ENCODE measurements around the gene SIRT2. TPM values are rescaled to one million over a fixed set of nuclear protein-coding genes. Genes with fewer than 3 reads are reported as not detected.
"Not testable (repeated sequence)": the region's sequence is repeated elsewhere in the genome, so short reads cannot be mapped to it uniquely, and the experiment has no call there.

The SIRT2 gene
- total RNA-seq, 1 donor from 2014 or later = 10.9 TPM

DNA sequence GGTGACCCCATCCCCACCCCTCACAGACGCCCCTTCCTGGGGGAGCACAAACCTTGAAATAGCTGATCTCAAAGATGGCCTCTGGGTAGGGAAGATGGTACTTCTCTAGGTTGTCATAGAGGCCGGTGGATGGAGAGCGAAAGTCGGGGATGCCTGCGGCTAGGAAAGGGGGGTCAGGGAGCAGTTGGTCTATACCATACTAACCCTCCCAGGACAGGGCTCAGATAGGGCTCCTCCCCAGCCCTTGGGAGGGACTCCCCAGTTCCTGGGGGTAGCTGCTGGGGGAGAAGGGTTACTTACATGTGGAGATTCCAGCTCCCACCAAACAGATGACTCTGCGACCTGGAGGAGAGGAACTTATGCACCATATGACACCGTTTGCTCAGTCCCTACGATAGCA is 9.6 kb downstream of the SIRT2 start:
- peaks cover 3% of the 10 kb centered on the region for H3K4me1 Mint-ChIP-seq
- H3K9me3 Mint-ChIP-seq = no peaks in the 10 kb centered on the region
- TF ChIP-seq, protein P1, sequence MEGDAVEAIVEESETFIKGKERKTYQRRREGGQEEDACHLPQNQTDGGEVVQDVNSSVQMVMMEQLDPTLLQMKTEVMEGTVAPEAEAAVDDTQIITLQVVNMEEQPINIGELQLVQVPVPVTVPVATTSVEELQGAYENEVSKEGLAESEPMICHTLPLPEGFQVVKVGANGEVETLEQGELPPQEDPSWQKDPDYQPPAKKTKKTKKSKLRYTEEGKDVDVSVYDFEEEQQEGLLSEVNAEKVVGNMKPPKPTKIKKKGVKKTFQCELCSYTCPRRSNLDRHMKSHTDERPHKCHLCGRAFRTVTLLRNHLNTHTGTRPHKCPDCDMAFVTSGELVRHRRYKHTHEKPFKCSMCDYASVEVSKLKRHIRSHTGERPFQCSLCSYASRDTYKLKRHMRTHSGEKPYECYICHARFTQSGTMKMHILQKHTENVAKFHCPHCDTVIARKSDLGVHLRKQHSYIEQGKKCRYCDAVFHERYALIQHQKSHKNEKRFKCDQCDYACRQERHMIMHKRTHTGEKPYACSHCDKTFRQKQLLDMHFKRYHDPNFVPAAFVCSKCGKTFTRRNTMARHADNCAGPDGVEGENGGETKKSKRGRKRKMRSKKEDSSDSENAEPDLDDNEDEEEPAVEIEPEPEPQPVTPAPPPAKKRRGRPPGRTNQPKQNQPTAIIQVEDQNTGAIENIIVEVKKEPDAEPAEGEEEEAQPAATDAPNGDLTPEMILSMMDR (IDR thresholded peaks at IDR 0.05) = no peak
- no peak for TF ChIP-seq EZH2 (IDR thresholded peaks at IDR 0.05)
- no peak for TF ChIP-seq EZH2phosphoT487 (IDR thresholded peaks at IDR 0.05)
- H3K4me1 ChIP-seq = no peaks in the 10 kb centered on the region
- no peak overlapping the region for H3K4me2 ChIP-seq
- no peak overlapping the region for H3K4me3 Mint-ChIP-seq
- H4K20me1 ChIP-seq (ENCODE audit: low read depth) = no peaks in the 10 kb centered on the region
- H3K27me3 Mint-ChIP-seq (ENCODE audit: insufficient read depth, low read depth) = peaks cover 3% of the 10 kb centered on the region
- no peaks in the 10 kb centered on the region for H3K27me3 ChIP-seq
- H3K36me3 ChIP-seq = no peaks in the 10 kb centered on the region
- no peak overlapping the region for H2AFZ ChIP-seq (replicated peaks)
- H3K4me3 ChIP-seq = no peak overlapping the region
- no peaks in the 10 kb centered on the region for H3K36me3 Mint-ChIP-seq
- no peak for DNase-seq (ENCODE audit: low spot score)
- H3F3A ChIP-seq (ENCODE audit: low read depth) = peaks cover 4% of the 10 kb centered on the region
- H3K9me3 ChIP-seq (ENCODE audit: low read depth) = no peaks in the 10 kb centered on the region
- no peaks in the 10 kb centered on the region for H3K79me2 ChIP-seq (ENCODE audit: low read depth)
- no peak overlapping the region for H3K9ac ChIP-seq
- no peak overlapping the region for H3K27ac Mint-ChIP-seq
- no peak overlapping the region for H3K27ac ChIP-seq

DNA sequence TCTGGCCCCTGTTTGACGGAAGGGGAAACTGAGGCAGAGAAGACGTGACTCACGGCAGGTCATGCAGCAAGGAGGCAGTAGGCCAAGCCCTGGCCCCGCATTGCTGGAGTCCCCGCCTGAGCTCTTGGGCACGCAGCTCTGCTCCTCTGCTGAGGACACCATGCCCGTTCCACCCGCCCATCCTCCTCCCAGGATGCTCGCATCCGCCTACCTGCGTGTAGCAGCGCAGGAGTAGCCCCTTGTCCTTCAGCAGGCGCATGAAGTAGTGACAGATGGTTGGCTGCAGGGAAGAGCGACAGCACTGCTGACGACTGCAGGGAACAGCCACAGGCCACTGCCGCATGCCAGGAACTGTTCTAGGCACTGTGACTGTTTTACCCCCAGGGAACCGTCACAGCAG is 10.5 kb downstream of the SIRT2 start:
- TF ChIP-seq EZH2phosphoT487 (IDR thresholded peaks at IDR 0.05) (no peak), EZH2 (IDR thresholded peaks at IDR 0.05) (no peak)
- TF ChIP-seq, protein P1 (IDR thresholded peaks at IDR 0.05) = no peak
- no peak overlapping the region for H2AFZ ChIP-seq (replicated peaks)
- no peaks in the 10 kb centered on the region for H3K27me3 ChIP-seq
- H3K9ac ChIP-seq = no peak overlapping the region
- no peak overlapping the region for H3K4me2 ChIP-seq
- Mint-ChIP-seq H3K36me3 (no peaks in the 10 kb centered on the region), H3K4me3 (no peak overlapping the region), H3K27me3 (ENCODE audit: insufficient read depth, low read depth) (peaks cover 4% of the 10 kb centered on the region), H3K27ac (no peak overlapping the region), H3K9me3 (no peaks in the 10 kb centered on the region), H3K4me1 (peaks cover 3% of the 10 kb centered on the region)
- no peaks in the 10 kb centered on the region for H3K36me3 ChIP-seq
- H3F3A ChIP-seq (ENCODE audit: low read depth) = peaks cover 4% of the 10 kb centered on the region
- H3K4me3 ChIP-seq = no peak overlapping the region
- H3K79me2 ChIP-seq (ENCODE audit: low read depth) = no peaks in the 10 kb centered on the region
- no peak for DNase-seq (ENCODE audit: low spot score)
- H4K20me1 ChIP-seq (ENCODE audit: low read depth) = no peaks in the 10 kb centered on the region
- no peak overlapping the region for H3K27ac ChIP-seq
- no peaks in the 10 kb centered on the region for H3K9me3 ChIP-seq (ENCODE audit: low read depth)
- no peaks in the 10 kb centered on the region for H3K4me1 ChIP-seq

DNA sequence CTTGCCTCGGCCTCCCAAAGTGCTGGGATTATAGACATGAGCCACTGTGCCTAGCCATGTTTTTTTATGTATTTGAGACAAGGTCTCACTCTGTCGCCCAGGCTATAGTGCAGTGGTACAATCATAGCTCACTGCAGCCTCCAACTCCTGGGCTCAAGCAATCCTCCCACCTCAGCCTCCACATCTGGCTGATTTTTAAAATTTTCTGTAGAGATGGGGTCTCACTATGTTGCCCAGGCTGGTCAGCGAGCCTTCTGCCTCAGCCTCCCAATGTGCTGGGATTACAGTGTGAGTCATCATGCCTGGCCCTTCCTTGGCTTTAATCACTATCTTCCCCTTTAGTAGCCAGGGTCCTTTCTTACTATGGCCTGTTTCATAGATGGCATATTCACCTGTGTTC is 14.7 kb downstream of the SIRT2 start:
- not testable (repeated sequence) for H3F3A ChIP-seq (ENCODE audit: low read depth); H3K27me3 ChIP-seq; H3K27me3 Mint-ChIP-seq (ENCODE audit: insufficient read depth, low read depth); H3K9me3 ChIP-seq (ENCODE audit: low read depth); H3K27ac ChIP-seq; H3K4me3 ChIP-seq; H3K4me1 ChIP-seq; H3K36me3 Mint-ChIP-seq; H3K36me3 ChIP-seq; DNase-seq (ENCODE audit: low spot score); H4K20me1 ChIP-seq (ENCODE audit: low read depth); H3K4me2 ChIP-seq; H3K27ac Mint-ChIP-seq; H3K79me2 ChIP-seq (ENCODE audit: low read depth); H3K9ac ChIP-seq; H3K4me1 Mint-ChIP-seq; H2AFZ ChIP-seq (replicated peaks); H3K9me3 Mint-ChIP-seq; H3K4me3 Mint-ChIP-seq

DNA sequence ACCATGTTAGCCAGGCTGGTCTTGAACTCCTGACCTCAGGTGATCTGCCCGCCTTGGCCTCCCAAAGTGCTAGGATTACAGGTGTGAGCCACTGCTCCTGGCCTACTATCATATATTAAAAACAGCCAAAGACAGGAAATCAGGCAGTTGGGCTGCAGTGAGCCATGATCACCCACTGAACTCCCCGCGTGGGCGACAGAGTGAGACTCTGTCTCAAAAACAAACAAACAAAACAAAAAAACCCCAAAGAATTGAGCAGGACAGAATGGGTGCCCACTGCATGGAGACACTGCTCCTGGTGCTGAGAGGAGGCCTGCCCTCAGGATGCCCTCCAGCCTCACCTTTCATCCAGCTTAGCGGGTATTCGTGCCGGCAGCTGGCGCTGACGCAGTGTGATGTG is 16.1 kb downstream of the SIRT2 start:
- Mint-ChIP-seq H3K4me3 (no peak overlapping the region), H3K4me1 (no peaks in the 10 kb centered on the region), H3K36me3 (no peaks in the 10 kb centered on the region), H3K27ac (peak overlapping the region; percentile 33), H3K9me3 (no peaks in the 10 kb centered on the region), H3K27me3 (ENCODE audit: insufficient read depth, low read depth) (peaks cover 8% of the 10 kb centered on the region)
- Histone ChIP-seq H3K9me3 (ENCODE audit: low read depth) (no peaks in the 10 kb centered on the region), H3K4me1 (no peaks in the 10 kb centered on the region), H2AFZ (replicated peaks) (no peak overlapping the region), H3K27ac (no peak overlapping the region), H3K4me2 (no peak overlapping the region), H3K27me3 (no peaks in the 10 kb centered on the region), H3K4me3 (no peak overlapping the region), H4K20me1 (ENCODE audit: low read depth) (no peaks in the 10 kb centered on the region), H3F3A (ENCODE audit: low read depth) (peaks cover 4% of the 10 kb centered on the region), H3K36me3 (no peaks in the 10 kb centered on the region), H3K9ac (no peak overlapping the region), H3K79me2 (ENCODE audit: low read depth) (no peaks in the 10 kb centered on the region)
- TF ChIP-seq EZH2phosphoT487 (IDR thresholded peaks at IDR 0.05) = no peak
- no peak for TF ChIP-seq EZH2 (IDR thresholded peaks at IDR 0.05)
- TF ChIP-seq, protein P1 (IDR thresholded peaks at IDR 0.05) = no peak
- no peak for DNase-seq (ENCODE audit: low spot score)

Measured in neural progenitor cell (in vitro differentiated cells).